ENCODE data around the gene ACTG2. TPM values are rescaled to one million over a fixed set of nuclear protein-coding genes. Genes with fewer than 3 reads are reported as not detected.
A peak's percentile ranks its signal among the peaks of the same experiment; 100 is the strongest.

The ACTG2 gene
- total RNA-seq, 3 donors from 2014 or later, result 3.8 to 108 (median 54.6) TPM

GRCh38 chr2:73931531-73932500, 39.0 kb downstream of the ACTG2 start:
- Histone ChIP-seq H3K36me3 (no peaks in the 10 kb centered on the region), H3K27ac (no peak overlapping the region), H3K9me3 (no peaks in the 10 kb centered on the region), H3K4me3 (no peak overlapping the region), H3K27me3 (no peaks in the 10 kb centered on the region), H3K4me1 (no peaks in the 10 kb centered on the region)
- intact Hi-C loops (cut with DNase I; ENCODE audit: low total_unique reads), result no loop called here
- DNase-seq (ENCODE audit: low spot score in 2 of 2), result no peak
- TF ChIP-seq CTCF (IDR thresholded peaks at IDR 0.05) (no peak), POLR2AphosphoS5 (IDR thresholded peaks at IDR 0.05) (no peak)

- H3K27ac ChIP-seq, result no peak overlapping the region
- no peak overlapping the region for H3K4me3 ChIP-seq
- intact Hi-C loops (cut with DNase I; ENCODE audit: low total_unique reads), result no loop called here
- TF ChIP-seq POLR2AphosphoS5 (IDR thresholded peaks at IDR 0.05), result no peak
- no peak for TF ChIP-seq POLR2A (IDR thresholded peaks at IDR 0.05)
- no peak for TF ChIP-seq CTCF (IDR thresholded peaks at IDR 0.05)
- no peaks in the 10 kb centered on the region for H3K27me3 ChIP-seq
- no peaks in the 10 kb centered on the region for H3K9me3 ChIP-seq
- no peaks in the 10 kb centered on the region for H3K36me3 ChIP-seq
- DNase-seq (ENCODE audit: low spot score in 2 of 2), result no peak
- no peaks in the 10 kb centered on the region for H3K4me1 ChIP-seq
These were observed 40.4 kb downstream of the ACTG2 start for GRCh38 chr2:73933194-73933593.

- H3K9me3 ChIP-seq, result no peaks in the 10 kb centered on the region
- peak overlapping the region in 1 of 2 donors; percentile 57 for H3K27ac ChIP-seq
- H3K36me3 ChIP-seq, result no peaks in the 10 kb centered on the region
- H3K27me3 ChIP-seq, result no peaks in the 10 kb centered on the region
- H3K4me1 ChIP-seq, result no peaks in the 10 kb centered on the region
- no peak overlapping the region for H3K4me3 ChIP-seq
- DNase-seq (ENCODE audit: low spot score in 2 of 2), result no peak
- intact Hi-C loops (cut with DNase I; ENCODE audit: low total_unique reads), result no loop called here
- TF ChIP-seq POLR2AphosphoS5 (IDR thresholded peaks at IDR 0.05), result no peak
- no peak for TF ChIP-seq CTCF (IDR thresholded peaks at IDR 0.05)
- no peak for TF ChIP-seq POLR2A (IDR thresholded peaks at IDR 0.05)
These were observed 42.8 kb downstream of the ACTG2 start for GRCh38 chr2:73935641-73936040.

GRCh38 chr2:73937103-73937885, 44.5 kb downstream of the ACTG2 start:
- H3K4me3 ChIP-seq, result no peak overlapping the region
- intact Hi-C loops (cut with DNase I; ENCODE audit: low total_unique reads), result no loop called here
- no peaks in the 10 kb centered on the region for H3K36me3 ChIP-seq
- H3K4me1 ChIP-seq, result no peaks in the 10 kb centered on the region
- no peak overlapping the region for H3K27ac ChIP-seq
- TF ChIP-seq POLR2AphosphoS5 (IDR thresholded peaks at IDR 0.05) (no peak), CTCF (IDR thresholded peaks at IDR 0.05) (no peak), POLR2A (IDR thresholded peaks at IDR 0.05) (no peak)
- H3K9me3 ChIP-seq, result no peaks in the 10 kb centered on the region
- DNase-seq (ENCODE audit: low spot score in 2 of 2), result no peak
- H3K27me3 ChIP-seq, result no peaks in the 10 kb centered on the region

- DNase-seq (ENCODE audit: low spot score in 2 of 2), result no peak
- H3K4me1 ChIP-seq, result no peaks in the 10 kb centered on the region
- intact Hi-C loops (cut with DNase I; ENCODE audit: low total_unique reads), result no loop called here
- H3K27ac ChIP-seq, result no peak overlapping the region
- H3K4me3 ChIP-seq, result no peak overlapping the region
- no peaks in the 10 kb centered on the region for H3K36me3 ChIP-seq
- H3K27me3 ChIP-seq, result no peaks in the 10 kb centered on the region
- no peaks in the 10 kb centered on the region for H3K9me3 ChIP-seq
- TF ChIP-seq CTCF (IDR thresholded peaks at IDR 0.05) (no peak), POLR2A (IDR thresholded peaks at IDR 0.05) (no peak), POLR2AphosphoS5 (IDR thresholded peaks at IDR 0.05) (no peak)
These were observed 45.1 kb downstream of the ACTG2 start for GRCh38 chr2:73937899-73938298.

Measured in breast epithelium (tissue), 4 donors.